ENCODE results near the gene ST3GAL5.
"Not testable (repeated sequence)": the region's sequence is repeated elsewhere in the genome, so short reads cannot be mapped to it uniquely, and the experiment has no call there.

ST3GAL5 gene

DNA sequence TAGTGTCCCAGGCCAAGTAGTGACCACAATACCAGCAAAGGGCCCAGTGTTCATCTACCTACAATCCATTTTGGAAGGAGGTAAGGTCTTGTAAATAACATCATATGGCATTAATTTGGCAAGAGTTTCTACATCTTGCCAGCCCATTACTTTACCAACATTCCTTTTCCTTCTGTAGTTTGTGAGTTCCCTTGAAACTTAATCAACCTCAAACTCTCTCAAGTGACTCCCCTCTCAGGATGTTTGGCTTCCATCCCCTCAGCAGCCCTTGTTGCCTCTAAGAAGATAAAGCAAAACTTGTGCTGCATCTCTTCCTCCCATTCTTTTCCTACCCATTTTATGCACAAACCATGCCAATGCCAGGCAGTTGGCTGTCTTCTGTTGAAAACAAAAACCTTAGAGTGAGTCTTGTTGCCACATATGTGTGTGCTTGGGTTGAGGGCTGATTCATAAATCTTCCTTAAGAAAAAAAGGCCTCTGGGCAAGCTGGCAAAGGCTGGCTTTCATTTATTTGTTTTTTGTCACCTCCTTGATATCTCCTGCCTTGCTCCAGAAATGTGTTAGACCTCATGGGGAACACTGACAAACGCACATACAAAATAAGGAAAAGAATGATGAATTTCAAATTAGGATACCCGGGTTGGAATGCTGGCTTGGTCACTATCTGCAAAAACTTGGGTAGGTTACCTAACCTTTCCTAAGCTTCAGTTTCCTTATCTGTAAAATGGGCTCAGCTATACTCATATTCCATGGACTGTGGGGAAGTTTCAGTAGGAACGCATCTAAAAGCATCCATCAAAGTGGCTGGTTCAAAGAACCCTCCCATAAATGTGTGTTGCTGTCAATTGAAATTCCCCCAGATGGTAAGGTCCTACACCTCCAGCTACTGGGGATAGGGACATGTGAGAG is 29.4 kb upstream of the ST3GAL5 start:
- no peak for DNase-seq (ENCODE audit: low read depth)

DNA sequence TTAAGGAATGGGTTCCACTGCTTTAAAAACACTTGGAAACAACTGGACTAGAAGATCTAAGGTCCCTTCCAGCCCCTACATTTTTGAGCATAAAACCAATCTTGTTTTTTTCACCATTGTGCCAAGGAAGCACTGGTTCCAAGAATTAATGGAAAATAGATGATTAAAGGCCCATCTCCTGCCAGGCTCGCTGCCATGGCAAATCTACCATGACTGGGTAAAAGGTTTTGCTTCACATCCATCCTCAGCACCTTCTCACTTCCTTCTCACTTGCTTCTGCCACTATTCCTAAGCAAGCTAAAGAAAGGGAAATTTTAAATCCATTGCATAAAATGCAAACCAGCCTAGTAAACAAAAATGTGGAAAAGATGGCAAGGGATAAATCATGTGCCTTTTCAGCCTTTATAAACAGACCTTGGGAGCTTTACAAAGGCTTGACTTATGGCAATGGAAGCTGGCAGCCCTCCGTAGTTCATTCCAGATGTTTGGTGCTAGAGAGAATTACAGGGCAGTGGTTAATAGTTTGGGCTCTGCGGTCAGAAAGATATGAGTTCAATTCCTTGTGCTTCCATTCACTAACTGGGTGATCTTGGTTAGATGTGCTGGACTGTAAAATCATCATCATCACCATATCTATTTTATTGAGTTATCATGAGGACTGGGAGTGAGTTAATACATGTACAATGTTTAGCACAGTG is 27.0 kb upstream of the ST3GAL5 start:
- DNase-seq (ENCODE audit: low read depth), result no peak

DNA sequence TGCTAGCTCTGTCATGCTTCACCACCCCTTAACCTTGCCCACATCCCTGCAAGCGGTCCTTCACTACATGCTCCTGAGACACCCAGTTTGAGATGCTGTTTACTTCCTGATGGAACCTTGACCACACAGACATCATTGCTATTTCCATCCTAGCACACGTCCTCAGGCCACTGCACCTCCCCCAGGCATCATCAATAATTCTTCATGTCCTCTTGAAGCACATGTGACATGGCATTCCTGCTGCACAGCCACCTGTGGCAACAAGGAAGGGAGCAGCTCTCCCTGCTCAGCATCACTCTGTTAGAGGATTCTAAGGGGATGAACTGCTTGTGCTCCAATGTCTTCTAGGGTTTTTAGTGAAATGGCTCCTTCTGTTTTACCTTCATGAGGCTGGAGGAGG is 26.1 kb upstream of the ST3GAL5 start:
- no peak for DNase-seq (ENCODE audit: low read depth)

DNA sequence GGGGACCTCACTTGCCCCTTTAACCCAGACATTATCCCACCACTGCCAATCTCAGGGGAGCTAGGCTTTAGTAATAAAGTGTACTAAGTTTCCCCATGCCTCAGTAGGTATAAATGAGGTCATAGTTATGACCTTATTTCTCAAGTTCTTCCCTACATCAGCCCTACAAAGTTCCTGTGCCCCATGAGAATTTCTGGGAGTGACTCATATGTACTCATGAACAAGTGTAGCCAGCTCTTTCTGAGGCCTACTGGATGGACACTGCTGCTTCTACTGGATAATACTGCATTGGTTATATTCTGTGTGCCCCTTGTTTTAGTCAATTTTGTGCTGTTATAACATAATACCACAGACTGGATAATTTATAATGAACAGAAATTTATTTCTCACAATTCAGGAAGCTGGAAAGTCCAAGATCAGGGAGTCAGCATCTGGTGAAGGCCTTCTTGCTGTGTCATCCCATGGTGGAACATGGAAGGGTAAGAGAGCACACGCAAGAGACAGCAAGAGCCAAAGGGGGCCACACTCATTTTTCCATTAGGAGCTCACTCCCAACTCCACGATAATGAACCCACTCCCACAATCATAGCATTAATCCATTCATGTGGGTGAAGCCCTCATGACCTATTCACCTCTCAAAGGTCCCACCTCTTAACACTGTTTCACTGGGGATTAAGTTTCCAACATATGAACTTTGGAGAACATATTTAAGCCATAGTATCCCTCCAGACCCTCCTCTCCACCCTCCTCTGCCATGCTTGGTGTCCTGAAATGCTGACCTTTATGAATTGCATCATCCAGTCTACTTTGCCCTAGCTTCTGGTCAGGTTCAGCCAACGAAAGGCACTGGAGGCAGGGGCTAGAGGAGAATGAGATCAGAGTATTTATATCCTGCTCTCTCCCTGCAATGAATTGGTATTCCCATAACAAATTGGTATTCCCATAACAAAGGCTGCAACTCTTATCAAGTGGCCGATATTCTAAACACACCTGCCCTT is 25.4 kb upstream of the ST3GAL5 start:
- DNase-seq (ENCODE audit: low read depth), result no peak

DNA sequence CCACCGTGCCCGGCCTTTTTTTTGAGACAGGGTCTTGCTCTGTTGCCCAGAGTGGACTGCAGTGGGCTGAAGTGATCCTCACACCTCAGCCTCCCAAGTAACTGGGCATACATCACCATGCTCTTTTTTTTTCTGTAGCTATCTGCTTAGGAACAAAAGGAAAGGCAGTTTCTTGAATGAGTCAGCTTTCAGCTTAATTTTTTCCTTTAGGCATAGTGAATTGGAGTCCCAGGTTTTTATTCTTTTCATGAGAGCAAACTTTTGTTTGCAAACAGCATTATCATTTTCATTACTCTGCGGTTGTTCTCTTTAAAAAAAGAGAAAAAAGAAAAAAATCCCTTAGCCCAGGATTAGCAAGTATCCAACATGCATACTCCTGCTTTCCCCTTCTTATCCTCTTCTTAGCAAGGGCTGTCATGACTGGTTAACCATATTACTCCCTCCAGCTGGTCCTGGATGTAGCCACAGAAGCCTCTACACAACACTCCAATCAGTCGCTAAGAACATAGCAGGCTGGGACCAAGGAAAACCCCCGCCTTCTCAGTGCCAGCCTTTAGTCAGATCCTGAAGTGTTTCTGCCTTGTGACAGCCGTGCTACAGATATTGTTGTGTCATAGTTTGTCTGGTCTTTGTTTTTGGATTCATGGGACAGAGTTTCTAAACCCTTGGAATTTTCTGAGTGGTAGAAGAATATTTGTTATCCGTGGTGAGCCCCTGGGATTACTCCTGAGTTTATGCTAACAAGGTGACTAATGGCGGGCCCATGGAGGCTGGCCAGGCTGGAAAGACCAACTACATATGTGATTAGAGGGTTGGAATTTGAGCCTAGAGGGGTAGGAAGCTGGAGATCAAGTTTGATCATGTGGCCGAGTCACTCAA is 23.3 kb upstream of the ST3GAL5 start:
- DNase-seq (ENCODE audit: low read depth), result no peak

DNA sequence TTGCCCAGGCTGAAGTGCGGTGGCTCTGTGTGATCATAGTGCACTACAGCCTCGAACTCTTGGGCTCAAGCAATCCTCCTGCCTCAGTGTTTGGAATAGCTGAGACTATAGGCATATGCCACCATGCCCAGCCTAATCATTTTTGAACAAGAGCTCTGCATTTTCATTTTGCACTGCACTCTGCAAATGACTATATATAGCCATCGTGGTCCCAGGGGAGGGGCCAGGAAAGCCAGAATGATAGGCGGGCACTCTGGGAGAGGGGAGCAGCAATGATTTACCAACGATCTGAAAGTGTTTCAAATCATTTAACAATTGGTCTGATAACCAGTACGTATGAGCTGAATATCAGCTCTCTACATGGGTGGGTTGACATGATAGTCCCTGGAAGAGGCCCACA is 22.3 kb upstream of the ST3GAL5 start:
- no peak for DNase-seq (ENCODE audit: low read depth)

DNA sequence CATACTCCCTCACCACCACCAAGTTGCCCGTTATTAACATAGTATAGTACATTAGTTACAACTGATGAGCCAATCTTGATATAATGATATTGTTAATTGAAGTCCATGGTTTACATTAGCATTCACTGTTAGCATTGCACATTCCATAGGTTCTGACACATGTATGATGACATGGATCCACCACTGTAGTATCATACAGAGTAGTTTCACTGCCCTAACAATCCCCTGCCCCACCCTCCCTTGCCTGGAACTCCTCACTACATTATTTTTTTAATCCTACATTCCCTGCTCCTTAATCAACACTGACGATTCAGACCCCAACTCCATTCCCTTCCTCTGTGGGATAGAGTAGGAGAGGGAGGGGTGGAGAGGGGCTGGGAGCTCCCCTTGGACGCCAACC is 20.2 kb upstream of the ST3GAL5 start:
- DNase-seq (ENCODE audit: low read depth), result no peak

DNA sequence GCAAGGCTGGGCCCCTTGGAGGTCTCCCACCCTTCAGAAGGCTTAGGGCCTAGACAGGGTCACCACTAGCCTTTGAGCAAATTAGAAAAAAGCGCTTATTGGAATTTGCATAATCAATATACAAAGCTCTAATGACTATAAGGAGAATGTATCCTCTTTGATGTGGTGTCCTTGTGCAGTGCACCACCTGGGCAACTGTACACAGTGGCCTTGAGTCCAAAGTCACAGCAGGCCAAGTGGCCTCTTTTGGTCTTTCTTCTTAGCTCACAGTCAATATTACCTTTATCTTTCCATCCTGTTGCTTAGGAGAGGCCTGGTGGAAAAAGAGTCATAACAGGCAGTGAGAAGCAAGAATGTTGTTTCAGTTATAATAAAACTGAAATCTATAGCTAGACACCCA is 19.7 kb upstream of the ST3GAL5 start:
- DNase-seq (ENCODE audit: low read depth), result no peak

DNA sequence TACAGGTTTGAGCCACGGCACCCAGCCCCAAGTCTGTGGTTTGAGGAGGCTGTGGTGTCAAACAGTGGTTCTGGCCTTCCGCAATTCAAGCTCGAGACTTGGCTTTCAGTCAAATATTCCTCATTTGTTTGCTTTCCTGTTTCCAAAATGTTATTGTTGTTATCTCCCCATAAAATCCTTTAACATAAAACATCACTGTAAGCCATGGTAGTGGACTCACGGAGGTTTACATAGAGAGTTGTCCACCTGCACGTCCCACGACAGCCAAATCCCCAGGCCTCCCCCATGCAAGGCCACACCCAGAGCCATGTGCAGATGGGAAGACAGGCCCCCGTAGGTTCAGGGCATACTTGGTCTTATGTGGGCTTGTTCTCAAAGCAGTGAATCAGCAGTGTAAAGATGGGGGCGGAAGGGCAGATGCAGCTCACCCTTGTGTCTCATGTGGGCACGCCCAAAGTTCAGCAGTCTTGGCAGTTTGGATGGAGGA is 18.9 kb upstream of the ST3GAL5 start:
- no peak for DNase-seq (ENCODE audit: low read depth)

DNA sequence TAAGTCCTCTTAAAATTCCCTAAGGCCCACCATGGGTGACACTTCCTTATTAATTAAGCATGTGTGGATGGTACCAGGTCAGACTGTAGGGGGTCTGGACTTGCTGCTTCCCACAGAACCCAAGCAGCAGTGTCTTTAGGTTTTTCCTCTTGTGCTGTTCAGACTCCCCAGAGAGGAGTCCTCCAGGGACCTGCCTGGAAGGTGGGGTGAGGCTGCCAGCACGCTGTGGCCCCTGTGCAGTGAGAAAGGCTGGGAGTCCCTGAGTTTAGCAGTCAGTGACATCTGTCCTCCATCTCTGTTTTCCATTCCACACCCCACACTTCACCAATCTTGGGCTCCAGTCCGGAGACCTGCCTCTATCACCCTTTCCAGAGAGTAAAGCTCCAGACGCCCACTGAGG is 18.0 kb upstream of the ST3GAL5 start:
- no peak for DNase-seq (ENCODE audit: low read depth)

DNA sequence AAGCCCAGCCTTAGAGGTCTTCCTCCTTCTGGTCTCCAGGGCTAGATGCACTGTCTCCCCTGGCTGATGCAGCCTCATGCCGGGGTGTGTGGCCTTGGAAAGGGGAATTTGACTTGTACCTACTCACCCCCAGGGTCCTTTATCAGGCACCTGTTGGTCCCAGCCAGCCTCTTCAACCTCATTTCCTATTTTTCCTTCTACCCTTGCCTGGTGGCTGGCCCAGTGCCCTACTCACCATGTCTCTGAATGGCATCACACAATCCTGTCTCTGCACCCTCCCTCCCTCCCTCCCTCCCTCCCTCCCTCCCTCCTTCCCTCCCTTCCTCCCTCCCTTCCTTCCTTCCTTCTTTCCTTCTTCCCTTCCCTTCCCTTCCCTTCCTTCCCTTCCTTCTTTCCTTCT is 17.1 kb upstream of the ST3GAL5 start:
- no peak for DNase-seq (ENCODE audit: low read depth)

DNA sequence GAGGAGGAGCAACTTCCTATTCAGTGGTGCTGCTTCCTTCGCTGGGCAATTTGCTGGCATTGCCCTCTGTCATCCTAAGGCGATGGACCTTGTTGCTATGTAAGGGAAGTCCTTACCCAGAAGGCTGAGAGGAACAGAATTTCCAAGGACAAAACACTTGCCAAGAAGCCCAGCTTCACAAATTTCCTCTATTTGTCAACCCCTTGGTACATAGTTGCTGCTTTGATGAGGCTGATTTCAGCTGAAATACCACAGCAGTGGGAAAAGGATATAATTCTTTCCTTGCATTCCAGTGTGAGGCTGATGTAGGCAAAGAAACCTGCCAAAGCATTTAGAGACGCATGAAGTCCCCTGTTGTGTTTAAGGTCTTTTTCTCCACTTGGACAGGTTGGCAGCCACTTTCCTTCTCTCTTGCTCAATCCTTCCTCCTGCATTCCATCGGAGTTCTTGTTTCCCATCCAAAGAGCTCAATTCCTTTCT is 16.4 kb upstream of the ST3GAL5 start:
- DNase-seq (ENCODE audit: low read depth), result no peak

DNA sequence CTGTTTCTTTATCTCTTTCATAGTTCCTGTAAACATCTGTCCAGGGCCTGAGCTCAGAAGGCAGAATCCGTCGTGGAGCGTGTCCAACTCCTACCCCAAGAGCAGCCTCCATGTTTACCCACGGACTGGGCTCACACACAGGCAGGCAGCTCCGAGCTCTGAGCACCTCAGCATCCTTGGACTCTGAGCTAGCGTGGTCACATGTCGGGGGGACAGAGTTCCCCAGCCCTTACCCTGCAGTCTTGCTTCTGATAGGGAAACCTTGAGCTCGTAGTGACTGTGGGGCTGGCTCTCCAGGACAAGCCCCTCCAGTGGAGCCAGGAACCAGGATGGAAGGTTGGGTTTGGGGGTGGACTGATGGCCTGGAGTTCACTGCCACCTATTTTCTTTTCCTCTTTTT is 15.1 kb upstream of the ST3GAL5 start:
- no peak for DNase-seq (ENCODE audit: low read depth)

DNA sequence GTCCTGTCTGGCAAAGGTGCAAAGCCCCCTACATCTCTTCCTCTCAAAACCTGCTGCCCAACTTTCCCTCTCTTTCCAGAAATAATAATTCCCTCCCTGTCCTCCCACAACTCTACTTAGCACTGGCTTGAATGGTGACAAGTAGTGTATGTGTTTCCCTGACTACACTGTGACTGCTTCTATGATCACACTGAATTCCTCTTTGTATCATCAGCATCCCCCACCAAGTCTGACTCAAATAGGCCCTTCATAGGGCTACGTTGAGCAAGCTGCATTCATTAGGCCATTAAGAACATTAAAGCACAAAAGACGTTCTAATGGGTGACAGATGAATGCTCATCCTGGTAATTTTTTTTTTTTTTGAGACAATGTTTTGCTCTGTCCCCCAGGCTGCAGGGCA is 13.7 kb upstream of the ST3GAL5 start:
- DNase-seq (ENCODE audit: low read depth), result no peak

DNA sequence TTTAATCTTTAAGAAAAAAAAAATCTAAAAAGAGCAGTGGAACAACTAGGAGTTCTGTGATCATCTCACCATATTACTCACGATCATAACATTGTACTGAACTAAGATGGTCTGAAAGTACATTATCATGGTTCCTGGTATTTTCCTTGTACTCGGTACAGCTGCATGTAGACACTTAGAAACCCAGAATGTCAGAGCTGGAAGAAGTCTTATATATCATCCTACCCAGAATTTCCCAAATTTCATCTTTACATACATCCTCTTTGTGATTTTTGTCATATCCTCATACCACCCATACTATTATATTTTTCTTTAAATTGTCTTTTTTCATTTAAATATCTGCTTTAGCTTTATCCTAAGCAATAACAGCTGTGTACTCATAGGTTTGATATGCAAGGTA is 12.4 kb upstream of the ST3GAL5 start:
- no peak for DNase-seq (ENCODE audit: low read depth)

DNA sequence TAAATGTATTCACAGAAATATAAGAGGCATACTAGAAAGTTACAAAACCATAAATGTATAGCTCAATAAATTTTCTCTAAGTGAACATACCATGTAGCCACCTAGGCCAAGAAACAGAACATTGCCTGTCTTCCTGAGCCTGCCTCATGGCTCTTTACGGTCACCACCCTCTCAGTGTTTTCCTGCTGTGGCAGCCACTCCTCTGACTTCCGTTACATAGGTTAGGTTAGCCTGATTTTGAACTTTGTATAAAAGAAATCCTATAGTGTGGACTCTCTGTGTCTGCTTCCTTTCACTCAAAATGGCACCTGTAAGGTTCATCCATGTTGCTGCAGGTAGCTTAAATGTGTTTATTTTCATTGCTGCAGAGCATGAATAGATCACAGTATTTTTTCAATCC is 11.6 kb upstream of the ST3GAL5 start:
- no peak for DNase-seq (ENCODE audit: low read depth)

DNA sequence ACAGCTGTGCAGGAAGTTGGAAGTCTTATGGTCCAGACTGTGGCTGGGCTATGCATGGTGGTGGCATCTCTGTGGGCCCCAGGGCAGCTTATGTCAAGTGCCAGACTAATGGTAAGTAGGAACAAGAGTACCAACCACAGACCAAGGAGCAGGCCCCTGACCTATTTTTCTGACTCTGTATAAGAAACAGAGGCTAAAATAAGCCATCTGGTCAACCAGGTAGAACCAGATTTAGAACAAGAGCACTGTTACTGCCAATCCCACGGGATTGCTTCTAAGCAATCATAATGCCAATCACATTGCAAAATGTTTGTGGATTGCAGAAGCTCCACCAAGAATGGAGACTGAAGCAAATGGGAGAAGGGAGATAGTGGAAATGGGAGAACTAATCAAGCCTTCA is 11.1 kb upstream of the ST3GAL5 start:
- no peak for DNase-seq (ENCODE audit: low read depth)

DNA sequence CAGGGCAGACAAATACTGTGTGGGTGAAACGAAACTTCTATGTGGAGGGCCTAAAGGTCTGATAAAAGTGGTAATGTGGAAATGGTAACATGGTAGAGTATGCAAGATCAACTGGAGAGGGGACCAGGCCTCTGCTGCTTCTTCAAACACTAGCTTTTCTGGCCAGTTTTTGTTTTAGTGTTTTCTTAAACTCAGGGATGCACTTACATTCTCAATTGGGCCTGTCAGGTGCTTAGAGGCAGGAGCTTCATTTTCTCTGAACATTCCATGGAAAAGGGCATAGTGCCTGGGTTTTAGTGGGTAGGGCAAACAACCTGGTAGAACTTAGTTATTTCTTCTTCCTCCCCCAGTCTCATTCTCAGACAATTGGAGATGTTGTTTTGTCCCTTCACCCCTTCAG is 10.5 kb upstream of the ST3GAL5 start:
- no peak for DNase-seq (ENCODE audit: low read depth)

DNA sequence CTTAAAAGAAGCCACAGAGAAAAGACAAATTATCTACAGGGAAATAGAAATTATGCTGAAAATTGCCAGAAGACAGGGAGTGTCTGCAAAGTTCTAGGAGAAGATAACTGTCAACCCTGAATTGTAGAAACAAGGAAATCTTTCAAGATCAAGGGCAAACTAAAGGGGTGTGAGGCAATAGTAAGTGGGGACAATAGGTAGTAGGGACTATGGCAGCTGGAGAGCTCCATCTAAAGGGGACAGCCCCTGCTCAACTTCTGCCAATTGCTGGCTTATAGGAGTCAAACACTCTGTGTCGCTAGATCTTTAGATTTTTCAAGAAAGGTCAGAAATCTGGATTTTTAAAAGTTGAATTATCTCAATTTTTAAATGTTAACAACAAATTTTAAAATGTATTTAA is 10.1 kb upstream of the ST3GAL5 start:
- no peak for DNase-seq (ENCODE audit: low read depth)

DNA sequence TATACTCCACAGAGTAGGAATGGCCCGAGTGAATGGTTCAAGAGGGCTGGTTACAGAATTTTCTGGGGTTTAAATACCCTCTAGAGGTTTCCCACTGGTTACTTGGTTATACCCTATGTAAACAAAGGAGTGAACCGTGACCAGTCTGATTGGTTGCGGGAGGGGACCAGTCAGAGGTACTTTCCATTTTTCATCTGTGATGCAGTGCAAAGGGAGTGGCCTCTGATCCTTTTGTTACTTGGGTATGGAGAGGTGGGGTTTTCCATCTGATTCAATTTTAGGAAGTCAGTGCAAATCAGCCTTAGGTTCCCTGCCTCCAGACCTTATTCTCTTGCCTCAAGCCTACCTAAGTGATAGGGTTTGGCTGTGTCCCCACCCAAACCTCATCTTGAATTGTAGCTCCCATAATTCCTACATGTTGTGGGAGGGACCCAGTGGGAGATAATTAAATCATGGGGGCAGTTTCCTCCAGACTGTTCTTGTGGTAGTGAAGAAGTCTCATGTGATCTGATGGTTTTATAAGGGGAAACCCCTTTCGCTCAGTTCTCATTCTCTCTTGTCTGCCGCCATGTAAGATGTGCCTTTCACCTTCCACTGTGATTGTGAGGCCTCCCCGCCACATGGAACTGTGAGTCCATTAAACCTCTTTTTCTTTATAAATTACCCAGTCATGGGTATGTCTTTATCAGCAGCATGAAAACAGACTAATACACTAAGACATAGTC is 5.9 kb upstream of the ST3GAL5 start:
- DNase-seq (ENCODE audit: low read depth), result not testable (repeated sequence)
